Bone marrow (tissue), 2 donors: Measurements from ENCODE around the gene C11orf87.

Source experiments
- DNase-seq, 2 donors: peaks; one replicate each; lab custom pipeline; 2025; lab: John Stamatoyannopoulos, UW

The C11orf87 gene

GRCh38 chr11:109443052-109443451 is 21.1 kb downstream of the C11orf87 start:
- no peak for DNase-seq

GRCh38 chr11:109454857-109455256 is 32.9 kb downstream of the C11orf87 start:
- no peak for DNase-seq
